Progenitor cell of endocrine pancreas (in vitro differentiated cells): ENCODE results near the gene EXOC2. TPM values are rescaled to one million over a fixed set of nuclear protein-coding genes. Genes with fewer than 3 reads are reported as not detected.

Experiments used
- DNase-seq: peaks from one replicate; pipeline ENCODE4 v3.0.0; 2021; ENCODE audit warnings: low spot score; ENCODE audit not compliant: unreplicated experiment
- H3K27ac Mint-ChIP-seq: 2 replicates; pipeline ENCODE4 v1.8.0; 2021; ENCODE audit warnings: mild to moderate bottlenecking, moderate library complexity, mixed read lengths
- H3K27me3 Mint-ChIP-seq: 2 replicates; pipeline ENCODE4 v1.8.0; 2021; ENCODE audit warnings: mixed read lengths
- H3K36me3 Mint-ChIP-seq: 2 replicates; pipeline ENCODE4 v1.8.0; 2022; ENCODE audit warnings: mixed read lengths; ENCODE audit not compliant: insufficient read depth
- H3K4me1 Mint-ChIP-seq: 2 replicates; pipeline ENCODE4 v1.8.0; 2021; ENCODE audit warnings: low read depth, mixed read lengths
- H3K4me3 Mint-ChIP-seq: 2 replicates; pipeline ENCODE4 v1.8.0; 2021; ENCODE audit warnings: low read depth, mild to moderate bottlenecking, moderate library complexity, mixed read lengths
- H3K9me3 Mint-ChIP-seq: 2 replicates; pipeline ENCODE4 v1.8.0; 2021; ENCODE audit warnings: low read depth, mixed read lengths
- CTCF ChIP-seq: fragments of 200-600 bp; sonication (generic); IDR thresholded peaks from one replicate; pipeline ENCODE4 v1.5.0; 2021; ENCODE audit warnings: antibody characterized with exemption, mild to moderate bottlenecking; ENCODE audit not compliant: unreplicated experiment
- total RNA-seq: library from RNA; stranded (reverse); gene quantifications from 2 replicates; pipeline ENCODE4 v1.2.1, GENCODE V29; 2021

EXOC2 gene
- total RNA-seq, 1 donor from 2014 or later, result 24.4 TPM

GRCh38 chr6:599576-600448 lies 93.1 kb downstream of the EXOC2 start:
- Mint-ChIP-seq H3K4me3 (no peak overlapping the region), H3K9me3 (no peaks in the 10 kb centered on the region), H3K4me1 (no peaks in the 10 kb centered on the region), H3K27ac (no peak overlapping the region), H3K36me3 (peaks cover 8% of the 10 kb centered on the region), H3K27me3 (no peaks in the 10 kb centered on the region)
- TF ChIP-seq CTCF, result no peak
- DNase-seq, result no peak

GRCh38 chr6:593907-594212 lies 99.1 kb downstream of the EXOC2 start:
- peaks cover 7% of the 10 kb centered on the region for H3K4me1 Mint-ChIP-seq
- H3K27ac Mint-ChIP-seq, result no peak overlapping the region
- no peak overlapping the region for H3K4me3 Mint-ChIP-seq
- TF ChIP-seq CTCF, result no peak
- DNase-seq, result no peak
- no peaks in the 10 kb centered on the region for H3K27me3 Mint-ChIP-seq
- no peaks in the 10 kb centered on the region for H3K9me3 Mint-ChIP-seq
- H3K36me3 Mint-ChIP-seq, result peaks cover 17% of the 10 kb centered on the region

GRCh38 chr6:593139-593906 lies 99.6 kb downstream of the EXOC2 start:
- Mint-ChIP-seq H3K27ac (no peak overlapping the region), H3K36me3 (peaks cover 17% of the 10 kb centered on the region), H3K27me3 (no peaks in the 10 kb centered on the region), H3K4me3 (no peak overlapping the region), H3K9me3 (no peaks in the 10 kb centered on the region), H3K4me1 (peaks cover 7% of the 10 kb centered on the region)
- DNase-seq, result peak; percentile 35
- peak; percentile 74 for TF ChIP-seq CTCF

GRCh38 chr6:589090-589489 lies 103.8 kb downstream of the EXOC2 start:
- Mint-ChIP-seq H3K4me1 (peaks cover 7% of the 10 kb centered on the region), H3K9me3 (no peaks in the 10 kb centered on the region), H3K27me3 (no peaks in the 10 kb centered on the region), H3K27ac (no peak overlapping the region), H3K4me3 (no peak overlapping the region), H3K36me3 (peaks cover 14% of the 10 kb centered on the region)
- no peak for TF ChIP-seq CTCF
- no peak for DNase-seq

- no peak overlapping the region for H3K27ac Mint-ChIP-seq
- no peaks in the 10 kb centered on the region for H3K27me3 Mint-ChIP-seq
- no peak for TF ChIP-seq CTCF
- peaks cover 10% of the 10 kb centered on the region for H3K4me1 Mint-ChIP-seq
- no peak for DNase-seq
- no peak overlapping the region for H3K4me3 Mint-ChIP-seq
- H3K9me3 Mint-ChIP-seq, result no peaks in the 10 kb centered on the region
- peaks cover 14% of the 10 kb centered on the region for H3K36me3 Mint-ChIP-seq
These were observed 106.4 kb downstream of the EXOC2 start for GRCh38 chr6:586553-586952.
